ENCODE results near the gene ANKRD13A.

- TF ChIP-seq CTCF (IDR thresholded peaks at IDR 0.05) (no peak), EZH2 (IDR thresholded peaks at IDR 0.05) (no peak)
Observed at GRCh38 chr12:109994401-109995175, 4.6 kb upstream of the ANKRD13A start.
